ENCODE data around the gene COL18A1. TPM values are rescaled to one million over a fixed set of nuclear protein-coding genes. Genes with fewer than 3 reads are reported as not detected.
"Not testable (repeated sequence)": the region's sequence is repeated elsewhere in the genome, so short reads cannot be mapped to it uniquely, and the experiment has no call there.

Gene COL18A1
- total RNA-seq, 1 donor from 2014 or later: 271 TPM

DNA sequence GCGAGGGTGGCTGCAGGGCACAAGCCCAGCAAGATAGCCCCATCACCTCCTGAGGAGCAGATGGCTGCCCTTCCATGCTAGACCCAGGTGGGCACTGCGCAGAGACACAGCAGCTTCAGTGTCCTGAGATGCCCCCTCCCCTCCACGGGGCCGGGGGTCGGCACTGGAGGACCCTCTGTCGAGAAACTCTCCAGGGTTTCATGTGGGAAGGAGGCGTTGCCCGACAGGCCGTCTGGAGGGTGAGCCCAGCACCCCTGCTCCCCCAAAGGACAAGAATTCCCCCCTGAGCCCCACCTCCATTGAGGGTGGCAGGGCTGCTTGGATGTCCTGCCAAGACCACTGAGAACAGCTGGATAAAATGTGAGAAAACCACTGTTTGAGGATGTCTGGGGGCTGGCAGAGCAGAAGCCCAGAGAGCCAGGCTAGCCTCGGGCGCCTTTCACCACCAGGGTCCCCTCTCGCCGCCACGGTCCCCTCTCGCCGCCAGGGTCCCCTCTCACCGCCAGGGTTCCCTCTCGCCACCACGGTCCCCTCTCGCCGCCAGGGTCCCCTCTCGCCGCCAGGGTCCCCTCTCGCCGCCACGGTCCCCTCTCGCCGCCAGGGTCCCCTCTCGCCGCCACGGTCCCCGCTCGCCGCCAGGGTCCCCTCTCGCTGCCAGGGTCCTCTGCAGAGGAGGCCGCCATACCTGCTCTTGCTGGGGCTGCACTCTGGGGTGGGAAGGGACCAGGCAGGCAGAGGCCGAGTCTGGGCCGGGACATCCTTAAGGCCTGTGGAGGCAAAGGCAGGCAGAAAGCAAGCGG, 93.1 kb downstream of the COL18A1 start:
- DNase-seq (ENCODE audit: low spot score, unreplicated experiment): no peak

GRCh38 chr21:45498646-45499000, 93.7 kb downstream of the COL18A1 start:
- Mint-ChIP-seq H3K4me3 (ENCODE audit: low read depth) (no peak overlapping the region), H3K4me1 (ENCODE audit: low read depth) (no peaks in the 10 kb centered on the region), H3K36me3 (ENCODE audit: insufficient read depth) (peaks cover 19% of the 10 kb centered on the region), H3K9me3 (ENCODE audit: low read depth) (peaks cover 3% of the 10 kb centered on the region), H3K27ac (peak overlapping the region; percentile 67), H3K27me3 (no peaks in the 10 kb centered on the region)
- TF ChIP-seq CTCF (IDR thresholded peaks at IDR 0.05; ENCODE audit: unreplicated experiment): no peak
- DNase-seq (ENCODE audit: low spot score, unreplicated experiment): no peak

More for the DNA sequence above, 93.1 kb downstream of the COL18A1 start:
- no peaks in the 10 kb centered on the region for H3K4me1 Mint-ChIP-seq (ENCODE audit: low read depth)
- H3K9me3 Mint-ChIP-seq (ENCODE audit: low read depth): peaks cover 3% of the 10 kb centered on the region
- H3K27ac Mint-ChIP-seq: no peak overlapping the region
- TF ChIP-seq CTCF (IDR thresholded peaks at IDR 0.05; ENCODE audit: unreplicated experiment): no peak
- peaks cover 17% of the 10 kb centered on the region for H3K36me3 Mint-ChIP-seq (ENCODE audit: insufficient read depth)
- H3K4me3 Mint-ChIP-seq (ENCODE audit: low read depth): no peak overlapping the region
- no peaks in the 10 kb centered on the region for H3K27me3 Mint-ChIP-seq

DNA sequence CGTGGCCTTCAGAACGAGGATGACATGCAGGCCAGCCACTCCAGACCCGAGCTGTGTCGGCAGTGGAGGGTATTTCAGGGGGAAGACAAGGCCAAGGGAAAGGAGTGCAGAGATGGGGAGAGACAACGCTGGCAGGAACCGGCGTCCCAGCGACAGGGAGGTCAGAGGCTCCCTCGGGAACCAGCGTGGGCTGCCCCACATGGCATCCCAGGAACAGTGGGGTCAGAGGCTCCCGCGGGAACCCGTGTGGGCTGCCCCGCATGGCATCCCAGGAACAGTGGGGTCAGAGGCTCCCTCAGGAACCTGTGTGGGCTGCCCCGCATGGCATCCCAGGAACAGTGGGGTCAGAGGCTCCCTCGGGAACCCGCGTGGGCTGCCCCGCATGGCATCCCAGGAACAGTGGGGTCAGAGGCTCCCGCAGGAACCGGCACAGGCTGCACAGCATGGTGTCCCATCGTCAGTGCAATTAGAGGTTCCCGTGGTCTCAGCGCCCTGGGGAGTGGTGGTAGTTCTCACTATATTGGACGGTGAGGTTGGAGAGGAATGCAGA, 94.3 kb downstream of the COL18A1 start:
- TF ChIP-seq CTCF (IDR thresholded peaks at IDR 0.05; ENCODE audit: unreplicated experiment): no peak
- Mint-ChIP-seq H3K36me3 (ENCODE audit: insufficient read depth) (peaks cover 21% of the 10 kb centered on the region), H3K9me3 (ENCODE audit: low read depth) (peaks cover 3% of the 10 kb centered on the region), H3K27me3 (no peaks in the 10 kb centered on the region), H3K27ac (peak overlapping the region; percentile 67), H3K4me1 (ENCODE audit: low read depth) (no peaks in the 10 kb centered on the region), H3K4me3 (ENCODE audit: low read depth) (no peak overlapping the region)
- no peak for DNase-seq (ENCODE audit: low spot score, unreplicated experiment)

GRCh38 chr21:45499970-45500577, 95.1 kb downstream of the COL18A1 start:
- Mint-ChIP-seq H3K27me3 (no peaks in the 10 kb centered on the region), H3K9me3 (ENCODE audit: low read depth) (peaks cover 3% of the 10 kb centered on the region), H3K4me1 (ENCODE audit: low read depth) (no peaks in the 10 kb centered on the region), H3K27ac (no peak overlapping the region), H3K36me3 (ENCODE audit: insufficient read depth) (peaks cover 21% of the 10 kb centered on the region), H3K4me3 (ENCODE audit: low read depth) (no peak overlapping the region)
- no peak for DNase-seq (ENCODE audit: low spot score, unreplicated experiment)
- no peak for TF ChIP-seq CTCF (IDR thresholded peaks at IDR 0.05; ENCODE audit: unreplicated experiment)

DNA sequence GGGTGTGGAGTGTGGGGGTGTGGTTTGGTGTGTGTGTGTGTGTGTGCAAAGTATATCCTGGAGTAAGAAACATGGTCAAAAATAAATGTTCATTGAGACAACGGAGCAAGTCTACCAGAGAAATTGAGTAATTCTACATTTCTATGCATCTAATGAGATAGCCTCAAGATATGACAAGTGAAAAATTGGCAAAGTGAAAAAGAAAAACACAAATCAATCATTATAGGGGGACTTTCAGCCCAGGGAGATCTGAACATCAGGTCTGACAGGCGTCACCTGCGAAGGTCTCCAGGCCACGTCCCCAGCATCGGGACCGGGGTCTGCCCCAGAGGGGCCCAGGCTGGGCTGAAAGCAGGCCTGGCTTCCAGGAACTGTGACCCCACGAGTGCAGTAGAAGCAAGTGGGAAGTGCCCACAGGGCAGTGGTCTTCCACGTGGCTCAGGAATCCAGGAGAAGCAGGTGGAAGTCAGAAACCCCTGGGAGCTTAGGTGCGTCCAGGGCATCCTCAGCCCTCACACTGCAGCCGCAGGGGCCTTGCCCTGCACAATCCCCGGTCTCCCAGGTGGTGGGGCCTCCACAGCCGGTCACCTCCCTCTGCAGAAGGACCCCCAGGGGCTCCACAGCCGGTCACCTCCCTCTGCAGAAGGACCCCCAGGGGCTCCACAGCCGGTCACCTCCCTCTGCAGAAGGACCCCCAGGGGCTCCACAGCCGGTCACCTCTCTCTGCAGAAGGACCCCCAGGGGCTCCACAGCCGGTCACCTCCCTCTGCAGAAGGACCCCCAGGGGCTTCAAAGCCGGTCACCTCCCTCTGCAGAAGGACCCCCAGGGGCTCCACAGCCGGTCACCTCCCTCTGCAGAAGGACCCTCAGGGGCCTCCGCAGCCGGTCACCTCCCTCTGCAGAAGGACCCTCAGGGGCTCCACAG, 96.4 kb downstream of the COL18A1 start:
- DNase-seq (ENCODE audit: low spot score, unreplicated experiment); H3K4me3 Mint-ChIP-seq (ENCODE audit: low read depth); H3K27ac Mint-ChIP-seq; H3K9me3 Mint-ChIP-seq (ENCODE audit: low read depth); H3K27me3 Mint-ChIP-seq; H3K4me1 Mint-ChIP-seq (ENCODE audit: low read depth): not testable (repeated sequence)
- H3K36me3 Mint-ChIP-seq (ENCODE audit: insufficient read depth): peaks cover 21% of the 10 kb centered on the region

Data from progenitor cell of endocrine pancreas (in vitro differentiated cells).